Measurements from ENCODE around the gene CRYGD. TPM values are rescaled to one million over a fixed set of nuclear protein-coding genes. Genes with fewer than 3 reads are reported as not detected.
"Not testable (repeated sequence)": the region's sequence is repeated elsewhere in the genome, so short reads cannot be mapped to it uniquely, and the experiment has no call there.

The CRYGD gene
- total and polyA plus RNA-seq, 2 donors from 2014 or later: not detected

DNA sequence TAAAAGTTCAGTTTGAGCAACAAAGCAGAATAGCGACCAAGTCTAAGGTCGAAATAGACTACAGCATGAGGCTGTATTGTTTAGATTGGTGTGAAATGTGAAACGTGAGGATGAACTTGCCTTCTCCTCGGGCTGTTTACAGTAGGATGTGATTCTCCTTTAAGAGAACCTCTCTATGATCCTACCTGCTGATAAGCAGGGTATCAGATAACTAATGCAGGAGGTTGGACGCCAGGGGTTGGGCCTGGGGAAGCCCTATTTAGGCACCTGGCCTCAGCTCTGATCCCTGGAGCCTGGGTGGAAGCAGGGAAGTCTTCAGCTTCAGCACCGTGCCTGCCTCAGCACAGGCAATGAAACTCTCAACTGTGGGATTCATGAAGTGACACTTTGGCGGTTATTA, 11.4 kb downstream of the CRYGD start:
- Histone ChIP-seq H3K36me3 (ENCODE audit: control insufficient read depth in 2 of 3, insufficient read depth in 3 of 3, low read length in 3 of 3) (no peaks in the 10 kb centered on the region), H3K4me3 (ENCODE audit: low read length in 3 of 3) (no peak overlapping the region), H3K9ac (ENCODE audit: low read length in 3 of 3) (no peak overlapping the region), H3K4me1 (ENCODE audit: control insufficient read depth in 2 of 3, insufficient read depth in 2 of 3, low read depth in 1 of 3, low read length in 3 of 3) (no peaks in the 10 kb centered on the region), H3K9me3 (ENCODE audit: control insufficient read depth in 2 of 3, insufficient read depth in 1 of 3, low read length in 3 of 3) (no peaks in the 10 kb centered on the region), H3K27ac (ENCODE audit: low read depth in 2 of 2, low read length in 2 of 2) (no peak overlapping the region), H3K27me3 (ENCODE audit: control insufficient read depth, insufficient read depth, low read length) (no peaks in the 10 kb centered on the region)
- peak in 4 of 5 donors; percentile 28 to 54 (median 40) for DNase-seq
- TF ChIP-seq, protein P1, sequence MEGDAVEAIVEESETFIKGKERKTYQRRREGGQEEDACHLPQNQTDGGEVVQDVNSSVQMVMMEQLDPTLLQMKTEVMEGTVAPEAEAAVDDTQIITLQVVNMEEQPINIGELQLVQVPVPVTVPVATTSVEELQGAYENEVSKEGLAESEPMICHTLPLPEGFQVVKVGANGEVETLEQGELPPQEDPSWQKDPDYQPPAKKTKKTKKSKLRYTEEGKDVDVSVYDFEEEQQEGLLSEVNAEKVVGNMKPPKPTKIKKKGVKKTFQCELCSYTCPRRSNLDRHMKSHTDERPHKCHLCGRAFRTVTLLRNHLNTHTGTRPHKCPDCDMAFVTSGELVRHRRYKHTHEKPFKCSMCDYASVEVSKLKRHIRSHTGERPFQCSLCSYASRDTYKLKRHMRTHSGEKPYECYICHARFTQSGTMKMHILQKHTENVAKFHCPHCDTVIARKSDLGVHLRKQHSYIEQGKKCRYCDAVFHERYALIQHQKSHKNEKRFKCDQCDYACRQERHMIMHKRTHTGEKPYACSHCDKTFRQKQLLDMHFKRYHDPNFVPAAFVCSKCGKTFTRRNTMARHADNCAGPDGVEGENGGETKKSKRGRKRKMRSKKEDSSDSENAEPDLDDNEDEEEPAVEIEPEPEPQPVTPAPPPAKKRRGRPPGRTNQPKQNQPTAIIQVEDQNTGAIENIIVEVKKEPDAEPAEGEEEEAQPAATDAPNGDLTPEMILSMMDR (IDR thresholded peaks at IDR 0.05; ENCODE audit: borderline replicate concordance, extremely low read depth, insufficient read depth): no peak
- no peak for FAIRE-seq
- intact Hi-C loops (cut with DNase I): no loop called here

DNA sequence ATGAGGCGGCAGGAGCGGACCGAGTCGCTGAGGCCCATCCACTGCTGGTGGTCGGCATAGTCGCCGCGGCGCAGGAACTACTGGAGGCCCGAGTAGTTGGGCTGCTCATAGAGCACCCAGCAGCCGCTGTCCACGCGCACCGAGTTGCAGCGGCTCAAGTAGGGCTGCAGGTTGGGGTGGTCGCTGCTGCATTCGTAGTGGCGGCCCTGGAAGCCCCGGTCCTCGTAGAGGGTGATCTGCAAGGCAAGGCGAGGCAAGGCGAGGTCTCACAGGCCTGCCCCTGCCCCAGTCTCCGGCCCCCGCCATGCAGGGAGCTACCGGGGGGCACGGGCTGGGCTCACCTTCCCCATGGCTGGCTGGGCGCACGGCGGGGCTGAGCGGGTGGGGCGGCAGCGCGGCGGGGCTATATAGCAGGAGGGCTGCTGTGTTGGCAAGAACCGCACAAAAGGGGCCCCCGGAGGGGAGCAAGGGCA, 12.0 kb downstream of the CRYGD start:
- H3K9ac ChIP-seq (ENCODE audit: low read length in 3 of 3); H3K27ac ChIP-seq (ENCODE audit: low read depth in 2 of 2, low read length in 2 of 2); H3K36me3 ChIP-seq (ENCODE audit: control insufficient read depth in 2 of 3, insufficient read depth in 3 of 3, low read length in 3 of 3); H3K4me1 ChIP-seq (ENCODE audit: control insufficient read depth in 2 of 3, insufficient read depth in 2 of 3, low read depth in 1 of 3, low read length in 3 of 3); H3K9me3 ChIP-seq (ENCODE audit: control insufficient read depth in 2 of 3, insufficient read depth in 1 of 3, low read length in 3 of 3); H3K4me3 ChIP-seq (ENCODE audit: low read length in 3 of 3); intact Hi-C loops (cut with DNase I); FAIRE-seq; H3K27me3 ChIP-seq (ENCODE audit: control insufficient read depth, insufficient read depth, low read length): not testable (repeated sequence)
- DNase-seq: peak; percentile 27 to 70 (median 48)

GRCh38 chr2:208103616-208104015, 20.7 kb downstream of the CRYGD start:
- TF ChIP-seq, protein P1 (IDR thresholded peaks at IDR 0.05; ENCODE audit: borderline replicate concordance, extremely low read depth, insufficient read depth): no peak
- no peak for DNase-seq
- no peak overlapping the region for H3K9ac ChIP-seq (ENCODE audit: low read length in 3 of 3)

GRCh38 chr2:208101716-208102631, 22.4 kb downstream of the CRYGD start:
- no peaks in the 10 kb centered on the region for H3K9me3 ChIP-seq (ENCODE audit: control insufficient read depth in 2 of 3, insufficient read depth in 1 of 3, low read length in 3 of 3)
- FAIRE-seq: no peak
- H3K4me1 ChIP-seq (ENCODE audit: control insufficient read depth in 2 of 3, insufficient read depth in 2 of 3, low read depth in 1 of 3, low read length in 3 of 3): no peaks in the 10 kb centered on the region

More at GRCh38 chr2:208103616-208104015, 20.7 kb downstream of the CRYGD start:
- Histone ChIP-seq H3K4me3 (ENCODE audit: low read length in 3 of 3) (no peak overlapping the region), H3K9me3 (ENCODE audit: control insufficient read depth in 2 of 3, insufficient read depth in 1 of 3, low read length in 3 of 3) (no peaks in the 10 kb centered on the region), H3K27ac (ENCODE audit: low read depth in 2 of 2, low read length in 2 of 2) (no peak overlapping the region), H3K27me3 (ENCODE audit: control insufficient read depth, insufficient read depth, low read length) (no peaks in the 10 kb centered on the region), H3K4me1 (ENCODE audit: control insufficient read depth in 2 of 3, insufficient read depth in 2 of 3, low read depth in 1 of 3, low read length in 3 of 3) (no peaks in the 10 kb centered on the region), H3K36me3 (ENCODE audit: control insufficient read depth in 2 of 3, insufficient read depth in 3 of 3, low read length in 3 of 3) (no peaks in the 10 kb centered on the region)
- FAIRE-seq: no peak
- intact Hi-C loops (cut with DNase I): no loop called here

More at GRCh38 chr2:208101716-208102631, 22.4 kb downstream of the CRYGD start:
- Histone ChIP-seq H3K27me3 (ENCODE audit: control insufficient read depth, insufficient read depth, low read length) (no peaks in the 10 kb centered on the region), H3K9ac (ENCODE audit: low read length in 3 of 3) (no peak overlapping the region), H3K36me3 (ENCODE audit: control insufficient read depth in 2 of 3, insufficient read depth in 3 of 3, low read length in 3 of 3) (no peaks in the 10 kb centered on the region), H3K4me3 (ENCODE audit: low read length in 3 of 3) (no peak overlapping the region), H3K27ac (ENCODE audit: low read depth in 2 of 2, low read length in 2 of 2) (no peak overlapping the region)
- TF ChIP-seq, protein P1 (IDR thresholded peaks at IDR 0.05; ENCODE audit: borderline replicate concordance, extremely low read depth, insufficient read depth): peak; percentile 4
- DNase-seq: peak in 2 of 5 donors; percentile 30 to 47
- intact Hi-C loops (cut with DNase I): no loop called here

Data from kidney (tissue), 14 donors.